Cardiac ventricle fibroblast (primary cell): Measurements from ENCODE around the gene MDC1. TPM values are rescaled to one million over a fixed set of nuclear protein-coding genes. Genes with fewer than 3 reads are reported as not detected.

Experiments
- total RNA-seq: library from RNA; depleted of rRNA; stranded (reverse); fragments of >200 nt; gene quantifications from 2 replicates; pipeline ENCODE4 v1.2.3, GENCODE V29; 2015

The MDC1 gene, protein sequence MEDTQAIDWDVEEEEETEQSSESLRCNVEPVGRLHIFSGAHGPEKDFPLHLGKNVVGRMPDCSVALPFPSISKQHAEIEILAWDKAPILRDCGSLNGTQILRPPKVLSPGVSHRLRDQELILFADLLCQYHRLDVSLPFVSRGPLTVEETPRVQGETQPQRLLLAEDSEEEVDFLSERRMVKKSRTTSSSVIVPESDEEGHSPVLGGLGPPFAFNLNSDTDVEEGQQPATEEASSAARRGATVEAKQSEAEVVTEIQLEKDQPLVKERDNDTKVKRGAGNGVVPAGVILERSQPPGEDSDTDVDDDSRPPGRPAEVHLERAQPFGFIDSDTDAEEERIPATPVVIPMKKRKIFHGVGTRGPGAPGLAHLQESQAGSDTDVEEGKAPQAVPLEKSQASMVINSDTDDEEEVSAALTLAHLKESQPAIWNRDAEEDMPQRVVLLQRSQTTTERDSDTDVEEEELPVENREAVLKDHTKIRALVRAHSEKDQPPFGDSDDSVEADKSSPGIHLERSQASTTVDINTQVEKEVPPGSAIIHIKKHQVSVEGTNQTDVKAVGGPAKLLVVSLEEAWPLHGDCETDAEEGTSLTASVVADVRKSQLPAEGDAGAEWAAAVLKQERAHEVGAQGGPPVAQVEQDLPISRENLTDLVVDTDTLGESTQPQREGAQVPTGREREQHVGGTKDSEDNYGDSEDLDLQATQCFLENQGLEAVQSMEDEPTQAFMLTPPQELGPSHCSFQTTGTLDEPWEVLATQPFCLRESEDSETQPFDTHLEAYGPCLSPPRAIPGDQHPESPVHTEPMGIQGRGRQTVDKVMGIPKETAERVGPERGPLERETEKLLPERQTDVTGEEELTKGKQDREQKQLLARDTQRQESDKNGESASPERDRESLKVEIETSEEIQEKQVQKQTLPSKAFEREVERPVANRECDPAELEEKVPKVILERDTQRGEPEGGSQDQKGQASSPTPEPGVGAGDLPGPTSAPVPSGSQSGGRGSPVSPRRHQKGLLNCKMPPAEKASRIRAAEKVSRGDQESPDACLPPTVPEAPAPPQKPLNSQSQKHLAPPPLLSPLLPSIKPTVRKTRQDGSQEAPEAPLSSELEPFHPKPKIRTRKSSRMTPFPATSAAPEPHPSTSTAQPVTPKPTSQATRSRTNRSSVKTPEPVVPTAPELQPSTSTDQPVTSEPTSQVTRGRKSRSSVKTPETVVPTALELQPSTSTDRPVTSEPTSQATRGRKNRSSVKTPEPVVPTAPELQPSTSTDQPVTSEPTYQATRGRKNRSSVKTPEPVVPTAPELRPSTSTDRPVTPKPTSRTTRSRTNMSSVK (N-terminal part only)
- 7.6 and 7.8 TPM in 2 replicates for total RNA-seq

DNA sequence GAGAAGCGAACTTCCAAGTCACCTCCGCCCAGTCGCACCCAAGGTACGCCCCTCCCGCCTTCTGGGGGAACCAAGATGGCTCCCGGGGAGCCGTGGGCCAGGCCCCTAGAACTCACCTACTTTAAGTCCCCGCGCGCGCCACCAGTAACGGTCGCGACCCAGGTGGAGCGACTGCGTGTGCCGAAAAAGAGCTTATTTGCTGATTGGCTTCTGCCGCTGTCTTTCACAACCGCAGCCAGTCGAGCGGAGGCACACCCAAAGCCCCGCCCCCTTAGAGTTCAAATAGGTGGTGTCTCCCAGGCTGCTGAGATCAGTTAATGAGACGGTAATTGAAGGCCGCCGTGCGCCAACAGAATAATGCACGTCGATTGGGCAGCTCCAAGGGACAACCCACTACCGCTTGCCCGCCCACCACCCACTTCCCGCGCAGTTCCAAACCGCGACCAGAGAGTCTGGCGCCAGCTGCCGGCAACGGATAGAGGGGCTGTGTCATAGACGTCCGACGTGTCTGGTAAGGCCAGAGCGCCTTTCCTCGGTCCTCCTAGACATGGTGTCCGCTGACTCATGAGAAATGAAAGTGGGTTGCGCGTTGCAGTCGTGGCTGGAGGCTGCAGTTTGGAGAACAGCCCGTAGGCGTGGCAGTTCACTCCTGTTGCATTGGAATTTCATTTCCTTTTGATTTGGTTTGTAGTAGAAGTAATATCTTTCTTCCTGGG is at the start of gene MDC1:
Gene MDC1 (minus strand): TSS at position 153 of the 716 bp plus-strand sequence. CDS start 2,106 bp downstream, outside the sequence.

DNA sequence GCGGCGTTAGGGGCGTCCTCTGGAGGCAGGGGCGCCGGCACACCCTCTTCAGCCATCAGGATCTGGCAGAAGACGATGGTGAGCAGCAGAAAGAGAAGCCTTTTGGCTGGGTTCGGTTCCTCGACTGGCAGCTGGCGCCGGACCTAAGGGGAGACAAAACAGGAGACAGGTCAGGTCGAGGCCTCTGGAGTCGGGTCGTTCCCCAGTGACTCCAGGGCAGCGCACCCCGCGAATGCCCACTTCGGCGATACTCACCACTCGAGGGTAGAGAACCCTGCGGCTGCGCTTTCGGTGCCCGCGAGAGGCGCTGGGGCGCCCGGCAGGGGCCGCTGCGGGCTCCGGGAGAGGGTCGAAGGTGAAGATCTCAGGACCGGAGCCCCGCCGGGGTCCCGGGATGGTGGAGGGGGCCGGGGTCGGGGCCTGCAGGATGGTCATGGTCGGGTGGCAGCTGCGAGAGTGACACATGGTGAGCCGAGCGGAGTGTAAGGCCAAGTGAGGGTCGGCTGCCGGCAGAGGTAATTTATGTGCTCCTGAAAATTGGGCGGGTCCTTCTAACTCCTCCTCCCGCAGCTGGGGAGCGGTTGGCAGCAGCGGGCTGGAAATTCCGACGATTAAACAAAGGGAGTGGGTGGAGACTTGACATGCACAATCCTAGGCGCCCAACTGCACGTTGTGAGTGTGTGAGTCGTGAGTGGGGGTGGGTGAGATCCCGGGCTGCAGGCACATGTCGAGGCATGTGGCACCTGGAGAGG is 27.1 kb upstream of the MDC1 start, which contains the start of gene IER3:
Gene IER3 (minus strand): TSS at position 494 of the 752 bp plus-strand sequence. CDS start 29 bp downstream, at position 465.

DNA sequence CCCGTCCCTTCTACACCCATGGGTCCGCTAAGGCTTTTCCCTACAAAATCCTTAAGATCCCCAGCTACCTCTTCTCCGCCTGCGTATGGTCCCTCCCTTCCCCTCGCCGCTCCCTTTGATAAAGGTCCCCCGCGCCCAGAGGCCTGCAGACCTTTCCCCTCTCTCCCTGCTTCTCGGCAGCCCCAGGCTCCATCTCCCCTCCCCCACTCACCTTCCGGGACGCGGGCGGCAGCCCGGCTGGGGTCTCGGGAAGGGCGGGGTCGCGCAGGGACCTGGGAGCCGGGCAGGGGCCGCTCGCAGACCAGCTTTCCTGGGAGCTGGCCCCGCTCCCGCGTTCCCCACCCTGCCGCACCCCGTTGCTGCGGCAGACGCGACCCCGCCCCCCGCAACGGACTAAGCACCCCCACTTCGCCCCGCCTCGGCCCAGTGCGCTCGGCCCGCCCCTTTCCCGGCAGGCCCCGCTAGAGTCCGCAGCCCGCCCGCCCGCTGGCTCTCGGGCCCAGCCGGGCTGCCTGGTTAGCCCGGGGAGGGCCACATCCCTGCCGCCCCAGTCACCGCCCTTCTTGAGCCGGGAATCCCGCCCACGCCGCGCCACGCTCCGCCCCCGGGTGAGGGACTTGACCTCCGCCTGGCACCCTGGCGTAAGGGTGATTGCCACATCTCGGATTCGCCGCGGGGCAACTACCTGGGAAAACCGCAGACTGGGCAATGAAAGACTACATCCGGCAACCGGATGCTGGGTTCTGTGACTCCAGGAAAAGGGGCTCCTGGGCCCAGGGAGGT is 25.4 kb upstream of the MDC1 start, which contains the start of gene FLOT1:
Gene FLOT1 (minus strand): TSS at position 372 of the 783 bp plus-strand sequence. CDS start 498 bp downstream, outside the sequence.

DNA sequence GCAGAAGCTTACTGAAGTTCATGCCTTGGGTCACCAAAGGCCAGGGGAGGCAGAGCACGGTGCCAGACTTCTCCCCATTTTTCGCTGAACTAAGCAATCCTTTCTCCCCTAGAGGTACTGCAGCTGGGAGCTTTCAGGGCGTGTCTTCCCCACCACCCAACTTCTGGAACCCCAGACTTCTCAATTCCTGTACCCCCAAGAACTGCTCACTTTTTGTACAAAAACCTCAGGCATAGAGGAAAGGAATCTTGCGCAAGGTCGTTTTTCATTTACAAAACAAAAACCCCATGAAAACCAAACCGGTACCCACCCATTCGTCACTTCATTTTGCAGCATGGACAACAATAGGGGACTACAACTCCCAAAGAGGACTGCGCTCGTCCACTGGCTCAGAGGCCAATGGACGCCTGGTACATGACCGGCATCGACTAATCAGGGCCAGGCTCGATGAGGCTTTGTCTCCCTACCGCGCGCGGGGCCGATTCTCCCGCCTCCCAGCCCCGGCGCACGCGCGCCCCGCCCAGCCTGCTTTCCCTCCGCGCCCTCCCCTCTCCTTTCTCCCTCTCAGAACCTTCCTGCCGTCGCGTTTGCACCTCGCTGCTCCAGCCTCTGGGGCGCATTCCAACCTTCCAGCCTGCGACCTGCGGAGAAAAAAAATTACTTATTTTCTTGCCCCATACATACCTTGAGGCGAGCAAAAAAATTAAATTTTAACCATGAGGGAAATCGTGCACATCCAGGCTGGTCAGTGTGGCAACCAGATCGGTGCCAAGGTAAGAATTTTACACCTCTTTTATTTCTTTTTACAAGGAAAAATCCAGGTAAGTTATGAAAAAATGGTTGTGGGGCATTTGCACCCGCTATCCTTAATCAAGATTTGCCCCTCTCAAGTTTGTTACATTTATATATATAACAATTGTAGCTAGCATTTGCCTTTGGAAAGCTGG is 3.0 kb upstream of the MDC1 start, which contains the start of gene TUBB:
Gene TUBB (plus strand): TSS at position 562 of the 947 bp plus-strand sequence. CDS start 155 bp downstream, at position 717.

DNA sequence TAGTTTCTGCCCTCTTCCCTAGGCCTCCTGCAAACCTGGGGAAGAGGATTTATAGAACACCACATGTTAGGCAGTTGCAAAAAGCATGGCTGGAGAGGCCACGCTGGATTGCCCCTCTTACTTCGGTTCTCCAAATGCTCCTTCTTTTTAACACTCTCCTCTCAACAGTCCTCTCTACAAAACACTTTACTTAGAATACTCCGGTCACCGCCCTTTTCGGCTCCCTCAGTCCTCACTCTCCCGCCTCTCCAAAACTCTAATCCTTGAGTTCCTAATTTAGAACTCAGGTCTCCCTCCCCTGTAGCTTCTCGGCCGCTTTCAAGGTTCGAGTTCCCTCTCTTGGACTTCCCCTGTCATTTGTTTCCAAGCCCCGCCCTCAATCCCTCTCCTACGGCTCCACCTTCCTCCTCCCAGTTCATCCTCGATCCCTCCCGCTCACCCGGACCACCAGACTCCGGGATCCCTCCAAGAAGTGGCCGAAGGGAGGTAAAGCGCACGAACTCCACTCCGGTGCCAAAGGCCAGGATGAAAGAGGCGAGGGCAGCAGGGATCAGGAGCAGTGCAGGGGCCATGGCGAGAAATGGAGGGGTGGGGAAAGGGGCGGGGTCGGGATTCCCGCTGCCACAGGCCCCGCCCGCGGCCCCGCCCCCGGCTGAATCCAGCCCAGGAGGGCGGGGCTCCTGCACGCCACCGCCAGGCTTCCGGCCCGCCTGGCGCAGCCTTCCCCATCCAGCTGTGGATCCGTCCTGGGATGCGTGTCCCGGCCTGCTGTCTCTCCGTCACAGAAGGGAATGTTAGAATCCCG is 26.5 kb downstream of the MDC1 start, which contains the start of gene NRM:
Gene NRM (minus strand): TSS at position 582 of the 805 bp plus-strand sequence. CDS start 10 bp downstream, at position 572.

DNA sequence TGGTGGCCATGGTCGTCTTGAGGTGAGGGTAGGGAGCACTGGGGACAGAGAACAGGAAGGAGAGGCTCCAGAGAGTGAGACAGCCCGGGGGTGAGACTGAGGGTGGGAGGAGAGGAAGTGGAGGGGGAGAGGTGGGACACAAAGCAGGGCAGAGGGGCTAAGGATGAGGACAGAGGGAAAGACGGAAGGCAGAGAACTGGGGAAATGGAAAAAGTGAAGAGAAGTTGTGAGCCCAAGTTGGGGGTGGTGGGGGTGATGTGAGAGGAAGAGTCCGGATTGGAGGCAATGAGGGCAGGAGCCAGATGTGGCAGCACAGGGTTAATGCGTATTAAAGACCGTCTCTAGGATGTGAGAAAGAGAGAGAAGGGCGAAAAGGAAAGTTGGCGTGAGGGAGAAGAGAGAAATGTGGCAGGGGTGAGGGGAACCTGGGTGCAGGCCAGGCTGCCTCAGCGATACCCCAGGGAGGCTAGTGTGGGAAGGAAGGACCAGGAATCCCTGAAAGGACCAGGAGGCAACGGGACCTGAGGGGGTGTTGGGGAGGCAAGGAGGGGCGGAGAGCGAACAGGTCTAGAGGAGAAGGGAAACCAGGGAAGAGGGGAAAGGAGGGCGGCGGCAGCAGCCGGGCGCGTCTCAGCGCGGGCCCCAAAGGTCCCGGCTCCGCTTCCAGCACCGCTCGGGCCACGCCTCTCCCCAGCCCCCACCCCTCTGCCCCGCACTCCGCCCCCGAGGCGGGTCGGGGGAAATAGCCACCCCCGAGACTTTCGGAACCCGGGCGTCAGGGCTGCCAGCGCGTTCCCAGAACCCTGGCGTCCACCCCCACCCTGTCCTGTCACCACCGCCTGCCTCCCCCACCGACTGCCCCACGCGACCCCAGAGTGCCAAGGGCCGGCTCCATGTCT is 30.8 kb downstream of the MDC1 start, which contains the start of gene PPP1R18:
Gene PPP1R18 (minus strand): TSS at position 637 of the 899 bp plus-strand sequence. CDS start 627 bp downstream, at position 10.

DNA sequence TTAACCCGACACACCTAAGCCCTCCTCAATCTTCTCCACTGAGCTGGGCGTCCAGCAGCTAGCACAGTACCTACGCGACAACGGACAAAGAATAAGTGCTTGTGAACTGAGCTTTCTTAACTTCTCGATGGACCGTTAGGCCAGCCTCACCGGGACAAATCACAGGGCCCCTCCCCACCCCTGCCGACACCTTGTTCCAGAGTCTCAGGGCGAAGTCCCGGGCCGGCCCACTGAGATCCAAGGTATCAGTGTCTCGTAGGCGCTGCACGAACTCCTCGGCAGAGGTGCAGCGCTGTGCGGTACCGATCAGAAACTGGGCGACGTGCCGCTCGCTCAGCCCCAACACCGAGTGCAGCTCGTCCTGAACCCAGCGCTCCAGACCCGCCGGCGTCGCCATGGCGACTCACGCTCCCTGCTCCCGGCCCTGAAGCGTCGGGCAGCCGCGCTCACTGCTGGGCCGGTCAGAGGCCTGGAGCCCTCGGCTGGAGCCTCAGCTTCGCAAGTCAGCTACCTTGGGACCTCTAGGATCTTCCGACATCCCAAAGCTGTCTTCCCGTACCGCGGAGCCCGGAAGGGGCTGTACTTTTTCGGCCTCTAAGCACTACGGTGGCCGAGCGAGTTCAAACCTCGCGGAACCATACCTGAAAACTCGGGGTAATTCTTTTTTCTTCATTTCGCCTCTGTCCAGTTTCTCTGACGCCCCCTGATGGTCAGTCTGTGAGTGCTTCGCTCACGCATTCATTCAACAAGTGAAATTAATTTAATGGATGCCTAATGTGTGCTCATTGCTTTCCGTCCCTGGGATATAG is 44.4 kb downstream of the MDC1 start, which contains the start of gene DHX16:
Gene DHX16 (minus strand): TSS at position 562 of the 809 bp plus-strand sequence. CDS start 165 bp downstream, at position 397.

Other genes starting within 250 kb of the MDC1 start
- 238 and 244 TPM in 2 replicates for gene HLA-E, start 227.8 kb downstream of the MDC1 start, total RNA-seq
- 31.1 and 31.2 TPM in 2 replicates for gene GNL1, start 160.8 kb downstream of the MDC1 start, total RNA-seq
- gene PRR3, start 160.0 kb downstream of the MDC1 start, total RNA-seq, result 5.6 and 5.7 TPM in 2 replicates
- gene ABCF1, start 145.8 kb downstream of the MDC1 start, total RNA-seq, result 33.8 and 43.1 TPM in 2 replicates
- 25.5 and 31.0 TPM in 2 replicates for gene PPP1R10, start 100.0 kb downstream of the MDC1 start, total RNA-seq
- 44.1 and 50.9 TPM in 2 replicates for gene MRPS18B, start 99.4 kb downstream of the MDC1 start, total RNA-seq
- gene ATAT1, start 90.4 kb downstream of the MDC1 start, total RNA-seq, result 0.69 and 3.3 TPM in 2 replicates
- gene C6orf136, start 70.1 kb downstream of the MDC1 start, total RNA-seq, result 4.1 and 4.6 TPM in 2 replicates
- 11.4 and 11.7 TPM in 2 replicates for gene DHX16, start 44.3 kb downstream of the MDC1 start, total RNA-seq
- 51.2 and 57.3 TPM in 2 replicates for gene PPP1R18, start 30.6 kb downstream of the MDC1 start, total RNA-seq
- gene NRM, start 26.3 kb downstream of the MDC1 start, total RNA-seq, result 4.2 and 4.6 TPM in 2 replicates
- 217 and 218 TPM in 2 replicates for gene TUBB, start 3.1 kb upstream of the MDC1 start, total RNA-seq
- 68.3 and 71.3 TPM in 2 replicates for gene FLOT1, start 25.4 kb upstream of the MDC1 start, total RNA-seq
- 18.3 and 18.7 TPM in 2 replicates for gene IER3, start 27.3 kb upstream of the MDC1 start, total RNA-seq
- gene DDR1, start 167.2 kb upstream of the MDC1 start, total RNA-seq, result 25.7 and 27.1 TPM in 2 replicates
- gene GTF2H4, start 190.9 kb upstream of the MDC1 start, total RNA-seq, result 12.3 and 16.6 TPM in 2 replicates
- 16.4 and 18.6 TPM in 2 replicates for gene VARS2, start 197.0 kb upstream of the MDC1 start, total RNA-seq
- not detected in 2 replicates for gene SFTA2, start 214.9 kb upstream of the MDC1 start, total RNA-seq
- gene MUCL3, start 223.7 kb upstream of the MDC1 start, total RNA-seq, result not detected in 2 replicates